Stimulated activated CD8-positive, alpha-beta memory T cell treated with anti-CD3 and anti-CD28 coated beads, Interleukin-15, amount 100 ng/mL, for 24 hours (primary cell): ENCODE data around the gene PGLYRP2.

ENCODE experiments used
- DNase-seq: peaks from one replicate; pipeline ENCODE4 v3.0.0-alpha.2; 2020; ENCODE audit warnings: low read depth

The PGLYRP2 gene

GRCh38 chr19:15424692-15425272, 54.5 kb downstream of the PGLYRP2 start:
- DNase-seq = no peak

GRCh38 chr19:15424121-15424520, 55.2 kb downstream of the PGLYRP2 start:
- DNase-seq = no peak

GRCh38 chr19:15423130-15423529, 56.2 kb downstream of the PGLYRP2 start:
- no peak for DNase-seq

- no peak for DNase-seq
Observed at GRCh38 chr19:15422296-15423075, 56.8 kb downstream of the PGLYRP2 start.

GRCh38 chr19:15421721-15422260, 57.5 kb downstream of the PGLYRP2 start:
- no peak for DNase-seq

- DNase-seq = no peak
Observed at GRCh38 chr19:15421136-15421695, 58.1 kb downstream of the PGLYRP2 start.

- no peak for DNase-seq
Observed at GRCh38 chr19:15419413-15420025, 59.8 kb downstream of the PGLYRP2 start.
